B cell (primary cell): ENCODE measurements around the gene ATG16L1. TPM values are rescaled to one million over a fixed set of nuclear protein-coding genes. Genes with fewer than 3 reads are reported as not detected.

Experiments
- ATAC-seq: fragments of 200-7000 bp; cut with Tn5 transposase; one replicate; pipeline ENCODE4 v1.10.0; 2021; ENCODE audit warnings: low read depth, mild to moderate bottlenecking, moderate number of reproducible peaks, moderate library complexity
- CTCF ChIA-PET: fragments of 350-600 bp; sonication (Branson Sonifier 250); formaldehyde crosslinking; loops from one replicate; lab custom pipeline; 2021; ENCODE audit warnings: antibody characterized with exemption, inconsistent platforms; lab: Charles Lee
- POLR2A ChIA-PET: fragments of 350-600 bp; sonication (Branson Sonifier 250); formaldehyde crosslinking; loops from one replicate; lab custom pipeline; 2021; ENCODE audit warnings: antibody characterized with exemption; lab: Charles Lee
- DNase-seq: peaks from one replicate; pipeline ENCODE4 v3.0.0; 2013
- H2AFZ ChIP-seq: 2 replicates; pipeline ENCODE4 v1.6.1; 2012; ENCODE audit warnings: mild to moderate bottlenecking, low read depth, low read length; ENCODE audit not compliant: insufficient read depth, poor library complexity, severe bottlenecking
- H3K27ac ChIP-seq, 2 donors: 1 replicate in 1 of 2; 2 replicates in 1 of 2; pipeline ENCODE4 v1.5.1; 2012 to 2013; ENCODE audit warnings: low read length in 2 of 2, mild to moderate bottlenecking in 2 of 2, moderate library complexity in 1 of 2
- H3K27me3 ChIP-seq, 4 experiments: fragments of 200-600 bp in 1 of 4; sonication (generic) in 1 of 4; replicated peaks in 1 of 4; 1 replicate in 2 of 4; 2 replicates in 2 of 4; pipeline versions ENCODE4 v1.6.1 to v1.7.0; 2013 to 2016; ENCODE audit warnings: low read length in 3 of 4, mild to moderate bottlenecking in 2 of 4, mixed read lengths in 1 of 4, moderate library complexity in 1 of 4; ENCODE audit not compliant: insufficient read depth in 4 of 4, control insufficient read depth in 3 of 4; ENCODE audit errors: control extremely low read depth in 1 of 4
- H3K36me3 ChIP-seq, 2 experiments: replicated peaks in 1 of 2; 1 replicate in 1 of 2; 2 replicates in 1 of 2; pipeline versions ENCODE4 v1.6.1 to v1.7.1; 2013; ENCODE audit warnings: low read length in 1 of 2; ENCODE audit not compliant: insufficient read depth in 2 of 2, control insufficient read depth in 1 of 2; ENCODE audit errors: control extremely low read depth in 1 of 2, extremely low read depth in 1 of 2
- H3K4me1 ChIP-seq, 2 donors: fragments of 200-600 bp in 1 of 2; sonication (generic) in 1 of 2; 1 replicate in 1 of 2; 2 replicates in 1 of 2; pipeline versions ENCODE4 v1.5.1 to v1.6.1; 2013 to 2017; ENCODE audit warnings: low read length in 2 of 2; ENCODE audit not compliant: control insufficient read depth in 2 of 2, insufficient read depth in 2 of 2
- H3K4me2 ChIP-seq: replicated peaks from 2 replicates; pipeline ENCODE3; 2012; ENCODE audit warnings: mild to moderate bottlenecking, low read depth, low read length; ENCODE audit not compliant: poor library complexity, severe bottlenecking
- H3K4me3 ChIP-seq, 5 experiments: fragments of 200-600 bp in 1 of 5; sonication (generic) in 1 of 5; 1 replicate in 3 of 5; 2 replicates in 2 of 5; pipeline versions ENCODE4 v1.5.1 to v1.7.0; 2011 to 2016; ENCODE audit warnings: low read length in 4 of 5, mild to moderate bottlenecking in 4 of 5, low read depth in 2 of 5, control low read depth in 1 of 5, moderate library complexity in 1 of 5; ENCODE audit not compliant: insufficient read depth in 1 of 5; ENCODE audit errors: control extremely low read depth in 1 of 5, extremely low read depth in 1 of 5
- H3K79me2 ChIP-seq: fragments of 200-600 bp; sonication (generic); one replicate; pipeline ENCODE4 v1.6.0; 2016; ENCODE audit warnings: low read length; ENCODE audit not compliant: control insufficient read depth, insufficient read depth
- H3K9ac ChIP-seq: fragments of 200-600 bp; sonication (generic); 2 replicates; pipeline ENCODE4 v1.6.1; 2017; ENCODE audit warnings: mild to moderate bottlenecking, low read length, moderate library complexity
- H3K9me3 ChIP-seq, 3 donors: one replicate each; pipeline versions ENCODE4 v1.6.1 to v1.7.1; 2013; ENCODE audit warnings: low read length in 2 of 3; ENCODE audit not compliant: control insufficient read depth in 2 of 3, insufficient read depth in 1 of 3; ENCODE audit errors: control extremely low read depth in 1 of 3
- H4K20me1 ChIP-seq: 2 replicates; pipeline ENCODE4 v1.6.0; 2012; ENCODE audit warnings: mild to moderate bottlenecking, low read length; ENCODE audit not compliant: insufficient read depth, control insufficient read depth, poor library complexity, severe bottlenecking
- H3K27ac Mint-ChIP-seq: one replicate; pipeline ENCODE4 v1.8.0; 2021; ENCODE audit warnings: mixed read lengths
- H3K27me3 Mint-ChIP-seq: one replicate; pipeline ENCODE4 v1.8.0; 2021; ENCODE audit warnings: mixed read lengths
- H3K4me1 Mint-ChIP-seq: one replicate; pipeline ENCODE4 v1.8.0; 2021; ENCODE audit warnings: mixed read lengths
- H3K4me3 Mint-ChIP-seq: one replicate; pipeline ENCODE4 v1.8.0; 2021; ENCODE audit warnings: mixed read lengths
- H3K9me3 Mint-ChIP-seq: one replicate; pipeline ENCODE4 v1.8.0; 2022; ENCODE audit warnings: mixed read lengths; ENCODE audit not compliant: insufficient read depth
- EZH2 ChIP-seq: IDR thresholded peaks from 2 replicates; pipeline ENCODE4 v1.6.1; 2012; ENCODE audit warnings: borderline replicate concordance, low read depth, mild to moderate bottlenecking, moderate library complexity, low read length; ENCODE audit not compliant: insufficient read depth, poor library complexity, severe bottlenecking
- WGBS: methylation state at CpG from one replicate; pipeline ENCODE4 v1.1.5; 2013; ENCODE audit warnings: missing lambda C conversion rate; ENCODE audit not compliant: insufficient coverage; 5-methylcytosine and 5-hydroxymethylcytosine counted together
- intact Hi-C: fragments of 100-400 bp; cut with micrococcal nuclease; formaldehyde crosslinking; loops from one replicate; pipeline ENCODE4 v1.10.0; 2022
- polyA plus RNA-seq: library from polyadenylated mRNA; depleted of rRNA; stranded (reverse); fragments of >200 nt; gene quantifications from 2 replicates; pipeline ENCODE4 v1.2.3, GENCODE V29; 2012
- total RNA-seq, 2 donors: library from RNA; stranded (reverse); fragments of 120-200 nt in 1 of 2; gene quantifications; 1 replicate in 1 of 2; 2 replicates in 1 of 2; pipeline versions ENCODE4 v1.2.3 to v1.2.4, GENCODE V29; 2013 to 2022
- TF ChIP-seq, protein P1 (sequence below): fragments of 200-600 bp; IDR thresholded peaks from one replicate; pipeline ENCODE4 v1.8.0; 2022; ENCODE audit warnings: antibody characterized with exemption, mild to moderate bottlenecking

ATG16L1 gene
- total and polyA plus RNA-seq, 2 donors (not counting 1 experiment from before 2014, with no cell fraction given), result 25.7 to 69.9 TPM

- peak; percentile 60 for DNase-seq
These were observed 10.6 kb upstream of the ATG16L1 start for GRCh38 chr2:233240897-233241296.

DNA sequence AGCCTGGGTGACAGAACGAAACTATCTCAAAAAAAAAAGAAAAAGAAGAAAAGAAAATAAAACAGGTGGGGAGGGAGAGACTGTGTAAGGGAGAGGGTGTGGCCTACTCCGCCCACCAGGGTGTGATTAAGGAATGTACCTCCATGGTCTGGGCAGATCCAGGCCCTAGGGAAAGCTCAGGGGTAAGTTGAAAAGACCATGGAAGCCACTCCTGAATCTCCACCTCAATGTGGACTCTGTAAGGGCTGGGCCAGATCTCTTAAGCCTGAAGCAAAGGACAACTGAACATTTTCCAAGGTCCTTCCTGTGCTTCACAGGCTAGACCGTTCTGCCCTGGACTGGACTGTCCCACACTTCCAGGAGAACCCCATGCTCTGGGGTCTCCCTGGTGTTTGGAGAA is 9.7 kb upstream of the ATG16L1 start:
- CTCF ChIA-PET, result interaction anchor here (1.4 to 2.5 kb wide), 4 partner anchors 9 to 187 kb away, joined by 3 to 10 read pairs (median 7); partner anchors contain the start of gene ATG16L1

More at GRCh38 chr2:233240897-233241296, 10.6 kb upstream of the ATG16L1 start:
- peaks cover 28% of the 10 kb centered on the region for H3K4me1 Mint-ChIP-seq
- ATAC-seq, result peak; percentile 76
- Histone ChIP-seq H4K20me1 (no peaks in the 10 kb centered on the region), H3K9me3 (peaks cover 0 to 4% (median 0%) of the 10 kb centered on the region in 3 donors), H2AFZ (no peak overlapping the region), H3K4me2 (peak overlapping the region; percentile 60), H3K36me3 (no peaks in the 10 kb centered on the region), H3K79me2 (peaks cover 6% of the 10 kb centered on the region), H3K4me1 (peaks cover 28 to 35% of the 10 kb centered on the region in 2 donors), H3K27me3 (no peaks in the 10 kb centered on the region), H3K4me3 (peak overlapping the region in 2 of 5 experiments; percentile 18 to 43), H3K9ac (peak overlapping the region; percentile 37), H3K27ac (peak overlapping the region in 1 of 2 donors; percentile 2)
- H3K27ac Mint-ChIP-seq, result peak overlapping the region; percentile 67
- ChIA-PET POLR2A (interaction anchor here (0.7 to 1.2 kb wide), 2 partner anchors 15 to 180 kb away, joined by 3 to 4 read pairs; no protein-coding TSS in a partner anchor), CTCF (interaction anchor here (0.7 to 2.5 kb wide), 6 partner anchors 10 to 186 kb away, joined by 3 to 10 read pairs (median 5); partner anchors contain the start of gene ATG16L1)
- no CpG with 5 or more reads among the region's 2 CpGs for whole genome bisulfite sequencing
- intact Hi-C loops, result no loop called here
- H3K4me3 Mint-ChIP-seq, result peak overlapping the region; percentile 72
- no peaks in the 10 kb centered on the region for H3K9me3 Mint-ChIP-seq
- TF ChIP-seq, protein P1, sequence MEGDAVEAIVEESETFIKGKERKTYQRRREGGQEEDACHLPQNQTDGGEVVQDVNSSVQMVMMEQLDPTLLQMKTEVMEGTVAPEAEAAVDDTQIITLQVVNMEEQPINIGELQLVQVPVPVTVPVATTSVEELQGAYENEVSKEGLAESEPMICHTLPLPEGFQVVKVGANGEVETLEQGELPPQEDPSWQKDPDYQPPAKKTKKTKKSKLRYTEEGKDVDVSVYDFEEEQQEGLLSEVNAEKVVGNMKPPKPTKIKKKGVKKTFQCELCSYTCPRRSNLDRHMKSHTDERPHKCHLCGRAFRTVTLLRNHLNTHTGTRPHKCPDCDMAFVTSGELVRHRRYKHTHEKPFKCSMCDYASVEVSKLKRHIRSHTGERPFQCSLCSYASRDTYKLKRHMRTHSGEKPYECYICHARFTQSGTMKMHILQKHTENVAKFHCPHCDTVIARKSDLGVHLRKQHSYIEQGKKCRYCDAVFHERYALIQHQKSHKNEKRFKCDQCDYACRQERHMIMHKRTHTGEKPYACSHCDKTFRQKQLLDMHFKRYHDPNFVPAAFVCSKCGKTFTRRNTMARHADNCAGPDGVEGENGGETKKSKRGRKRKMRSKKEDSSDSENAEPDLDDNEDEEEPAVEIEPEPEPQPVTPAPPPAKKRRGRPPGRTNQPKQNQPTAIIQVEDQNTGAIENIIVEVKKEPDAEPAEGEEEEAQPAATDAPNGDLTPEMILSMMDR, result no peak
- no peak for TF ChIP-seq EZH2
- H3K27me3 Mint-ChIP-seq, result no peaks in the 10 kb centered on the region

More for the DNA sequence above, 9.7 kb upstream of the ATG16L1 start:
- Mint-ChIP-seq H3K27me3 (no peaks in the 10 kb centered on the region), H3K27ac (peak overlapping the region; percentile 41), H3K4me3 (no peak overlapping the region), H3K4me1 (peaks cover 28% of the 10 kb centered on the region), H3K9me3 (no peaks in the 10 kb centered on the region)
- Histone ChIP-seq H4K20me1 (no peaks in the 10 kb centered on the region), H3K4me1 (peaks cover 28 to 35% of the 10 kb centered on the region in 2 donors), H3K4me2 (no peak overlapping the region), H2AFZ (no peak overlapping the region), H3K9ac (no peak overlapping the region), H3K79me2 (peaks cover 6% of the 10 kb centered on the region), H3K27ac (no peak overlapping the region), H3K36me3 (no peaks in the 10 kb centered on the region), H3K9me3 (peaks cover 0 to 4% (median 0%) of the 10 kb centered on the region in 3 donors), H3K27me3 (no peaks in the 10 kb centered on the region), H3K4me3 (no peak overlapping the region)
- intact Hi-C loops, result no loop called here
- POLR2A ChIA-PET, result interaction anchor here (0.7 kb wide), 1 partner anchor 47 kb away, joined by 5 read pairs; no protein-coding TSS in a partner anchor
- WGBS, result 94% methylated on average over 3 of the region's 3 CpGs
- no peak for TF ChIP-seq EZH2
- TF ChIP-seq, protein P1, result no peak
- ATAC-seq (no peak), DNase-seq (no peak)
